Panc1 (cell line): ENCODE results near the gene CALU.

Experiments
- CTCF ChIP-seq: fragments of 450-650 bp; IDR thresholded peaks from 2 replicates; pipeline ENCODE4 v1.5.1; 2017; ENCODE audit warnings: mild to moderate bottlenecking
- TCF7L2 ChIP-seq: IDR thresholded peaks from 2 replicates; pipeline ENCODE4 v1.6.1; 2011; ENCODE audit warnings: mild to moderate bottlenecking, low read depth, low read length, inconsistent platforms

GRCh38 chr7:128740996-128741395 lies 1.8 kb downstream of the CALU start:
- no peak for TF ChIP-seq CTCF
- no peak for TF ChIP-seq TCF7L2
